Naive thymus-derived CD8-positive, alpha-beta T cell (primary cell): Measurements from ENCODE around the gene PSORS1C1. TPM values are rescaled to one million over a fixed set of nuclear protein-coding genes. Genes with fewer than 3 reads are reported as not detected.

Experiments
- ATAC-seq, 2 donors: fragments of 150-1000 bp; cut with Tn5 transposase in 1 of 2; sonication (Bioruptor Pico), chemical (Tn5 transposase) in 1 of 2; 1 replicate in 1 of 2; 2 replicates in 1 of 2; pipeline ENCODE4 v1.10.0; 2021; ENCODE audit warnings: mild to moderate bottlenecking in 2 of 2, moderate library complexity in 2 of 2
- POLR2A ChIA-PET: fragments of 350-600 bp; sonication (Branson Sonifier 250); formaldehyde crosslinking; loops from one replicate; lab custom pipeline; 2021; ENCODE audit warnings: antibody characterized with exemption; lab: Charles Lee
- DNase-seq, 10 donors: peaks; one replicate each; pipeline versions ENCODE4 v3.0.0 to v3.0.0-alpha.2; 2020 to 2022
- H3K27ac Mint-ChIP-seq, 10 donors: one replicate each; pipeline ENCODE4 v1.8.0; 2020 to 2022; ENCODE audit warnings: mild to moderate bottlenecking in 10 of 10, mixed read lengths in 10 of 10, moderate library complexity in 4 of 10, inconsistent platforms in 1 of 10
- H3K27me3 Mint-ChIP-seq, 5 donors: one replicate each; pipeline ENCODE4 v1.8.0; 2021 to 2022; ENCODE audit warnings: mixed read lengths in 5 of 5
- H3K36me3 Mint-ChIP-seq, 3 donors: one replicate each; pipeline ENCODE4 v1.8.0; 2020 to 2022; ENCODE audit warnings: mixed read lengths in 3 of 3, mild to moderate bottlenecking in 2 of 3, inconsistent platforms in 1 of 3
- H3K4me1 Mint-ChIP-seq, 4 donors: one replicate each; pipeline ENCODE4 v1.8.0; 2021 to 2022; ENCODE audit warnings: mixed read lengths in 4 of 4
- H3K4me3 Mint-ChIP-seq, 10 donors: one replicate each; pipeline ENCODE4 v1.8.0; 2020 to 2022; ENCODE audit warnings: mild to moderate bottlenecking in 10 of 10, mixed read lengths in 10 of 10, moderate library complexity in 6 of 10, inconsistent platforms in 1 of 10
- H3K9me3 Mint-ChIP-seq, 9 donors: one replicate each; pipeline ENCODE4 v1.8.0; 2020 to 2022; ENCODE audit warnings: mixed read lengths in 9 of 9, mild to moderate bottlenecking in 3 of 9, inconsistent platforms in 1 of 9, moderate library complexity in 1 of 9
- polyA plus RNA-seq, 3 donors: library from polyadenylated mRNA; unstranded; fragments of 300-500 nt; fragmentation: Illumina TruSeq; gene quantifications; one replicate each; pipeline ENCODE4 v1.2.3, GENCODE V29; 2021
- total RNA-seq, 8 experiments: library from RNA in 2 of 8; stranded (reverse) in 2 of 8; gene quantifications; one replicate each; pipeline ENCODE4 v1.2.3 and lab custom pipeline; 2021 to 2026

Gene PSORS1C1
- total and polyA plus RNA-seq, 5 experiments from 2014 or later = not detected

DNA sequence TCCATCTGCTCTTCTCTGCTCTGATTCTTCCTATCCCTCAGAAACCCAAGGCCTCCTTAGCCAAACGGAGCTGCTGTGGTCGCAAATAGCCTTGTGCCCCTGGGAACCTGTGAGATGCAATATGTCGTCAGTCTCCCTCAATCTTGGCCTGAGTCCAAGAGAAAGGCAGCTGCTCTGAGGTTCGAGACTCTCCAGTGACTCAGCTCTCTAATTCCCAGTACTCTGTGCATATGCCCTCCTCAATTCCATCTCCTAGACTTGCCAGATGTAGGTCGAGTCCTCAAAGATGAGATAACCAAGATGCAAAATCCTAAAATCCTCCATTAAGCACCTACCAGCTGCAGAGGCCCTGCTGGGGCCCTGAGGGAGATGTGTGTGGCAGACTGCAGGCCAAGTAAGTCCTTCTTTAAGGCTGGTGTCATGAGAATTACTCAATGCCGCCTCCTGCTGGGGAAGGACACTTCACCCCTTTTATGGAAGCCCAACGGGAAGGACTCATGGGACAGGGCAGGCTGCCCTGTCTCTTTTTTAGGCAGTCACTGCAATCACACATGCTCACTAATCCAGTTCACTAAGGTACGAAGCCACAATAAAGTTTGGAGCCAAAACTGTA is 30.8 kb upstream of the PSORS1C1 start:
- Mint-ChIP-seq H3K36me3 (no peaks in the 10 kb centered on the region), H3K27ac (peak overlapping the region in 1 of 10 donors; percentile 5), H3K9me3 (no peaks in the 10 kb centered on the region), H3K4me3 (no peak overlapping the region), H3K27me3 (peaks cover 0 to 3% (median 2%) of the 10 kb centered on the region in 5 donors), H3K4me1 (peaks cover 3 to 21% (median 17%) of the 10 kb centered on the region in 4 donors)
- peak in 3 of 10 donors; percentile 5 to 28 (median 18) for DNase-seq
- no peak for ATAC-seq
- POLR2A ChIA-PET = interaction anchor here (1.1 kb wide), 1 partner anchor 10 kb away, joined by 3 read pairs; no protein-coding TSS in a partner anchor

DNA sequence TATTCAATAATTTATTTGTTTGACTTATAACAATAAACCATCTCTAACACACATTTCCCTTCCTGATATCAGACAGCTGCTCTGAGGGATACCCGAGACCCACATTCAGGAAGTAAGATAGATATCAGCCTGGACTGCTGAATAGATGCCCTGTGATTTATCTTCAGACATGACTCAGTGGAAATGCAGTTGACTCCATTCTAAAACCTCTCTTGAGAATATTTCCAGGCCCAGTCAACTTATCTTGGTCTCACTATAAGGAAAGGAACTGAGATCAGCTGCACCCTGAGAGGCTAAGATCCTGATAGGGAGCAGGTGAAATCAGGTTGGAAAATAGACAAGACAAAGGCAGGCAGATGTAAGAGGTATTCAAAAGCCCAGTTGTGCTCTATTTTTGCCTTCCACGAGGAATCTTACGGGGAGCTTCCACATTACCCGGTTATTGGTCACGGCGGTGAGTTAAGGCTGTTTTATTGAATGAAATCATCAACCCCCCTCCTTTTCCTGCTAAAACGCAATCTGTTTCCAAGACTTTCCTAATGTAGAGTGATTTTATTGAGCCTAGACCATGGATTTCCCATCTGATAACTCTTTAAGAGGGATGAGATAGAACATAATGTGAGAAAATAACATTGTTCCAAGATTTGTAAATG is 27.7 kb upstream of the PSORS1C1 start:
- ATAC-seq (no peak), DNase-seq (peak in 1 of 10 donors; percentile 5)
- peaks cover 0 to 2% (median 0%) of the 10 kb centered on the region in 5 donors for H3K27me3 Mint-ChIP-seq
- H3K4me3 Mint-ChIP-seq = no peak overlapping the region
- H3K4me1 Mint-ChIP-seq = peaks cover 3 to 11% (median 8%) of the 10 kb centered on the region in 4 donors
- H3K9me3 Mint-ChIP-seq = no peaks in the 10 kb centered on the region
- H3K27ac Mint-ChIP-seq = peak overlapping the region in 1 of 10 donors; percentile 67
- H3K36me3 Mint-ChIP-seq = no peaks in the 10 kb centered on the region
- POLR2A ChIA-PET = interaction anchor here (0.6 to 1.0 kb wide), 9 partner anchors 10 to 736 kb away, joined by 3 to 5 read pairs (median 3); partner anchors contain the start of gene VARS2

- Mint-ChIP-seq H3K27me3 (peaks cover 0 to 2% (median 0%) of the 10 kb centered on the region in 5 donors), H3K4me3 (no peak overlapping the region), H3K27ac (peak overlapping the region in 2 of 10 donors; percentile 67 to 92), H3K9me3 (no peaks in the 10 kb centered on the region), H3K36me3 (no peaks in the 10 kb centered on the region), H3K4me1 (peaks cover 3 to 14% (median 8%) of the 10 kb centered on the region in 4 donors)
- ATAC-seq (peak; percentile 100), DNase-seq (peak; percentile 71 to 93 (median 86))
- POLR2A ChIA-PET = interaction anchor here (0.6 to 1.0 kb wide), 8 partner anchors 9 to 737 kb away, joined by 3 to 5 read pairs (median 3); no protein-coding TSS in a partner anchor
These were observed 27.0 kb upstream of the PSORS1C1 start for GRCh38 chr6:31087494-31088089.

DNA sequence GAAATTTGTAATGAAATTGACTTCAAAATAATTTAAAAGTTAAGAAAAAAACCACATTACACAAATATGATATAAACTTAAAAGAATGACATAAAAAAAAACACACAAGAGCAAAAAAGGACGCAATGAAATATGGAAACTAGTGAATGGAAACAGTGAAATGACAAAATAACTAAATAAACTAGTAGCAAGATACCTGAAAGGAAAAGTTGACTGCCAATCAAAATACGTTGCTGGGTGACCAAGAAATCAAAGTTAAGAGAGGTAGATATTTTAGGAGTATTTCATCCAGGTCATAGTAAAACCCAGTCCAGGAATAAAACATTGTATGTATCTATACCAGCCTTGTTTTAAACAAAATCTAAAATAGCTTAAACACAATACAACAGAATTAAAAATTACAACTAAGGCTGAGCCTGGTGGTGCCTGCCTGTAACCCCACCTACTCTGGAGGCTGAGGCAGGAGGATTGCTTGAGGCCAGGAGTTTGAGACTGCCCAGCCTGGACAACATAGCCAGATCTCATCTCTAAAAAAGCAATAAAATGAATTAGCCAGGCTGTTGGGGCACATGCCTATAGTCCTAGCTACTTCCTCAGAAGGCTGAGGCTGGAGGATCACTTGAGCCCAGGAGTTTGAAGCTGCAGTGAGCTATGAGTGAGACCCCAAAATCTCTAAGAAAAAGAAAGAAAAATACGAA is 24.2 kb upstream of the PSORS1C1 start:
- H3K4me3 Mint-ChIP-seq = no peak overlapping the region
- H3K27ac Mint-ChIP-seq = peak overlapping the region in 1 of 10 donors; percentile 66
- H3K4me1 Mint-ChIP-seq = peaks cover 13 to 33% (median 26%) of the 10 kb centered on the region in 4 donors
- H3K27me3 Mint-ChIP-seq = peaks cover 0 to 2% (median 0%) of the 10 kb centered on the region in 5 donors
- H3K36me3 Mint-ChIP-seq = no peaks in the 10 kb centered on the region
- H3K9me3 Mint-ChIP-seq = no peaks in the 10 kb centered on the region
- ATAC-seq (no peak), DNase-seq (no peak)
- POLR2A ChIA-PET = interaction anchor here (0.7 kb wide), 1 partner anchor 21 kb away, joined by 4 read pairs; no protein-coding TSS in a partner anchor

- POLR2A ChIA-PET = interaction anchor here (0.7 kb wide), 1 partner anchor 20 kb away, joined by 4 read pairs; no protein-coding TSS in a partner anchor
- no peaks in the 10 kb centered on the region for H3K36me3 Mint-ChIP-seq
- peaks cover 0 to 2% (median 0%) of the 10 kb centered on the region in 5 donors for H3K27me3 Mint-ChIP-seq
- H3K9me3 Mint-ChIP-seq = no peaks in the 10 kb centered on the region
- H3K27ac Mint-ChIP-seq = peak overlapping the region in 3 of 10 donors; percentile 19 to 66 (median 27)
- H3K4me3 Mint-ChIP-seq = no peak overlapping the region
- DNase-seq (no peak), ATAC-seq (no peak)
- H3K4me1 Mint-ChIP-seq = peaks cover 15 to 38% (median 31%) of the 10 kb centered on the region in 4 donors
These were observed 23.6 kb upstream of the PSORS1C1 start for GRCh38 chr6:31090973-31091364.

GRCh38 chr6:31091680-31092079 is 22.9 kb upstream of the PSORS1C1 start:
- peaks cover 0 to 2% (median 0%) of the 10 kb centered on the region in 5 donors for H3K27me3 Mint-ChIP-seq
- H3K4me3 Mint-ChIP-seq = no peak overlapping the region
- POLR2A ChIA-PET = interaction anchor here (0.6 kb wide), 1 partner anchor 262 kb away, joined by 3 read pairs; no protein-coding TSS in a partner anchor
- no peak for ATAC-seq
- H3K9me3 Mint-ChIP-seq = no peaks in the 10 kb centered on the region
- peaks cover 19 to 44% (median 38%) of the 10 kb centered on the region in 4 donors for H3K4me1 Mint-ChIP-seq
- DNase-seq = no peak
- H3K36me3 Mint-ChIP-seq = no peaks in the 10 kb centered on the region
- H3K27ac Mint-ChIP-seq = peak overlapping the region in 4 of 10 donors; percentile 21 to 35 (median 28)

- H3K4me3 Mint-ChIP-seq = no peak overlapping the region
- H3K9me3 Mint-ChIP-seq = no peaks in the 10 kb centered on the region
- H3K27me3 Mint-ChIP-seq = peaks cover 0 to 2% (median 0%) of the 10 kb centered on the region in 5 donors
- H3K27ac Mint-ChIP-seq = peak overlapping the region in 3 of 10 donors; percentile 5 to 35 (median 21)
- POLR2A ChIA-PET = interaction anchor here (0.6 to 2.0 kb wide), 4 partner anchors 13 to 625 kb away, joined by 3 to 16 read pairs (median 5); partner anchors contain the start of gene TCF19
- DNase-seq = no peak
- ATAC-seq = no peak
- H3K4me1 Mint-ChIP-seq = peaks cover 20 to 44% (median 41%) of the 10 kb centered on the region in 4 donors
- H3K36me3 Mint-ChIP-seq = no peaks in the 10 kb centered on the region
These were observed 22.4 kb upstream of the PSORS1C1 start for GRCh38 chr6:31092238-31092637.

DNA sequence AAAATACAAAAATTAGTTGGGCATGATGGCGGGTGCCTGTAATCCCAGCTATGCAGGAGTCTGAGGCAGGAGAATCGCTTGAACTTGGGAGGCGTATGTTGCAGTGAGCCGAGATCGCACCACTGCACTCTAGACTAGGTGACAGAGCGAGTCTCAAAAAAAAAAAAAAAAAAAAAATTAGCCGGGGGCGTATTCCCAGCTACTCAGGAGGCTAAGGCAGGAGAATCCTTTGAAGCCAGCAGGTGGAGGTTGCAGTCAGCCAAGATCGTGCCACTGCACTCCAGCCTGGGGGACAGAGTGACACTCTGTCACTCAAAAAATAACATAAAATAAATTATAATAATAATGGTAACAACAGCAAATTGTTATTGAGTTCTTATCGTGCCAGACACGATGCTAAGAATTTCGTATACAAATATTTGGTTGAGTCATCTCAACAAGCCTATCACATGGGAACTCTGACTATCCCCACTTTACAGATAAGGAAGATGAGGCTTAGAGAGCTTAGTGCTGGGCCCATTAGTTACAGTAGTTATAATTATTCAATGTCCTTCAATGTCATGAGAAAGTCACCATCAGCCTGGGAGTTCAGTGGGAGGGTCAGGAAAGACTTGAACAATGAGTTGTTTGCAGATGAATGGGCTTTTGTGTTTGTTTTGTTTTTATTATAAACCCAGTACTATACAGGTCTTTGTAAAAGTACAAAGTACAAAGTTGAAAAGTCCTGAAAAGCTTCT is 21.7 kb upstream of the PSORS1C1 start:
- Mint-ChIP-seq H3K4me1 (peaks cover 20 to 44% (median 42%) of the 10 kb centered on the region in 4 donors), H3K27me3 (no peaks in the 10 kb centered on the region), H3K27ac (peak overlapping the region in 6 of 10 donors; percentile 7 to 99 (median 42)), H3K36me3 (no peaks in the 10 kb centered on the region), H3K4me3 (no peak overlapping the region), H3K9me3 (no peaks in the 10 kb centered on the region)
- ATAC-seq (no peak), DNase-seq (no peak)
- POLR2A ChIA-PET = interaction anchor here (0.6 to 2.0 kb wide), 11 partner anchors 9 to 626 kb away, joined by 3 to 16 read pairs (median 4); partner anchors contain the start of genes MICA, TCF19 and VARS2

DNA sequence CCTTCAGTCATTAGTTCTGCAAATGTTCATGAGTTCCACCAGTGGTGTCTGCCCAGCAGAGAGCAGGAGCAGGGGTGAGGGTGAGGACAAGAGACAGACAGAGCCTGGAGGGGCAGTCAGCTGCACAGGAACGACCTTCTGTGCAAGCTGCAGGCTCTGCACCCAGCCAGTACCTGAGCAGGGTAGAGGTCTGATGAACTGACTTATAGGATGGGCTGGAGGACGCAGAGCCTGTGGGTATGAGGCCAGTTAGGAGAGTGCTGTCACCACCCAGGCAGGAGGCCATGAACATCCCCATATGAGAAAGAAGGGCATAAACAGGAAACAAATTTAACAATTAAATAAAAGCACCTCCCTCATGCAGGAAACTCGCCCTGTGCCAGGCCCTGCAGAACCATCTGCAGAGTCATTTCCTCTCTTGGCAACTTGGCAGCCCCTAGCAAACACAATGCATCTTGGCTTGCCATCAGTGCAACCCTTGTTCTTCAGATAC is 20.2 kb upstream of the PSORS1C1 start:
- POLR2A ChIA-PET = interaction anchor here (0.6 to 2.0 kb wide), 14 partner anchors 8 to 377 kb away, joined by 3 to 16 read pairs (median 3); partner anchors contain the start of genes MDC1, MICA and PSORS1C1
- H3K4me1 Mint-ChIP-seq = peaks cover 20 to 44% (median 42%) of the 10 kb centered on the region in 4 donors
- no peaks in the 10 kb centered on the region for H3K27me3 Mint-ChIP-seq
- no peaks in the 10 kb centered on the region for H3K9me3 Mint-ChIP-seq
- DNase-seq = peak in 9 of 10 donors; percentile 19 to 78 (median 46)
- peak; percentile 88 to 89 for ATAC-seq
- H3K4me3 Mint-ChIP-seq = peak overlapping the region; percentile 57 to 83 (median 73)
- H3K27ac Mint-ChIP-seq = peak overlapping the region; percentile 90 to 99 (median 93)
- no peaks in the 10 kb centered on the region for H3K36me3 Mint-ChIP-seq

DNA sequence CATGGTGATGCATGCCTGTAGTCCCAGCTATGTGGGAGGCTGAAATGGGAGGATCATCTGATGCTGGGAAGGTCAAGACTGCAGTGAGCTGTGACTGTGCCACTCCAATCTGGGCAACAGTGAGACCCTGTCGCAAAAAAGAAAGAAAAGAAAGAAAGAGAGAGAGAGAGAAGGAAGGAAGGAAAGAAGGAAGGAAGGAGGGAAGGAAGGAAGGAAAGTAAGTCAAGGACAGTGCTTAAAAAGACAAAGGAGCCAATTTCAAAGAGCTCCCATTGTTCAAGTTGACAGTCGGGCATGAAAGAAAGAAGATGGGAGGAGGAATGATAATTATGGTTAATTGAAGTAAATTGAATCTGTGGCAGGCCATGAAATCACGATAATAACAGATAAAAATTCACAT is 18.4 kb upstream of the PSORS1C1 start:
- ATAC-seq (no peak), DNase-seq (no peak)
- POLR2A ChIA-PET = interaction anchor here (0.9 to 1.1 kb wide), 3 partner anchors 9 to 140 kb away, joined by 3 to 4 read pairs (median 4); no protein-coding TSS in a partner anchor
- Mint-ChIP-seq H3K9me3 (no peaks in the 10 kb centered on the region), H3K4me1 (peaks cover 20 to 44% (median 42%) of the 10 kb centered on the region in 4 donors), H3K36me3 (no peaks in the 10 kb centered on the region), H3K4me3 (peak overlapping the region in 4 of 10 donors; percentile 13 to 66 (median 48)), H3K27ac (peak overlapping the region in 5 of 10 donors; percentile 41 to 99 (median 86)), H3K27me3 (no peaks in the 10 kb centered on the region)

- H3K4me1 Mint-ChIP-seq = peaks cover 20 to 44% (median 42%) of the 10 kb centered on the region in 4 donors
- ATAC-seq = no peak
- no peaks in the 10 kb centered on the region for H3K27me3 Mint-ChIP-seq
- H3K27ac Mint-ChIP-seq = peak overlapping the region in 4 of 10 donors; percentile 63 to 86 (median 74)
- no peaks in the 10 kb centered on the region for H3K9me3 Mint-ChIP-seq
- H3K4me3 Mint-ChIP-seq = peak overlapping the region in 4 of 10 donors; percentile 22 to 54 (median 34)
- no peak for DNase-seq
- no peaks in the 10 kb centered on the region for H3K36me3 Mint-ChIP-seq
- POLR2A ChIA-PET = interaction anchor here (0.6 to 1.1 kb wide), 5 partner anchors 9 to 436 kb away, joined by 3 to 4 read pairs (median 4); no protein-coding TSS in a partner anchor
These were observed 17.9 kb upstream of the PSORS1C1 start for GRCh38 chr6:31096656-31097055.
